Camera-type eye (tissue), 1 donor: Measurements from ENCODE around the gene B3GNT2. TPM values are rescaled to one million over a fixed set of nuclear protein-coding genes. Genes with fewer than 3 reads are reported as not detected.

Source experiments
- total RNA-seq: library from RNA; depleted of rRNA; stranded (reverse); fragments of >200 nt; gene quantifications from one replicate; pipeline ENCODE4 v1.2.3, GENCODE V29; 2014

B3GNT2 gene
- 21.9 TPM for total RNA-seq

DNA sequence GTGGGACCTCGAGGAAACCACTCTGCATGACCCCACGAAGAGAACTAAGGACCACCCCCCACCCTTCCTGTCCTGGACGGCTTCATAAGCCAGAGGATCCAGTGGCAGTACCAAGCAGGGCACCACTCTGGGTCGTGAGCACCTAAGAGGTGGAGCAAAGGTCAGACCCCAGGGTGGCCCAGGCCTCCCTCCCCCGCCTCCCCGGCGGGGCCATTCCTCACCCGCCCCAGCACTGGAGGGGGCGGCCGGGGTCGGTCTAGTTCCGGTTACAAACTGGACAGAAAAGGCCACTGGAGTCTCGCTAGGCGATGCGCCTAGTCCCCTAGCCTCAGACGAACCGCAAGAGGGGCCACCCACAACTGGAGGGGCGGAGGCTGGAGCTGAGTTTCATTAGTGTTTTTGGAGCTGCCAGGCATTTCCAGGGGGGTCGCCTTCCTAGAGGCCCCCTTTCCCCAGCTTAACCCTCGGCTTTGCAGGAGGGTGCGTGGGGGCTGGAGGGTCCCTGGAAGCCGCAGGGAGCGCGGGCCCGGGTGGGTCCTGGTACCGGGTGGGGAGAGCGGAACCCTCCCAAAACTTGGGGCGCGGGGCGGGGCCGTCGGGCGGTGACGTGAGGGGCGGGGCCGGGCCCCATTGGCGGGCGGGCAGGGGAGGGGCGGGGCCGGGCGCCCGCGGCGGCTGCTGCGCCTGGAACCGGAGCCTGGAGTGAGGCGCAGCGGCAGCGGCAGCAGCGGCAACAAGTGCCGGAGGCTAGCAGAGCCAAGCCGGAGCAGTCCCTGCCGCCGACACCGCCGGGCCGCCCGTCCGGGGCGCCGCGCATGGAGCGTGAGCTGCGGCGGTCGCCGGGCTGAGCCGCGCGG lies at the start of gene B3GNT2:
Gene B3GNT2, plus strand, starts transcription at position 695 of the 857 bp plus-strand sequence. CDS start 26,106 bp downstream, outside the sequence.

